Dermis blood vessel endothelial cell (primary cell): ENCODE measurements around the gene RIBC2. TPM values are rescaled to one million over a fixed set of nuclear protein-coding genes. Genes with fewer than 3 reads are reported as not detected.
A peak's percentile ranks its signal among the peaks of the same experiment; 100 is the strongest.
"Not testable (repeated sequence)": the region's sequence is repeated elsewhere in the genome, so short reads cannot be mapped to it uniquely, and the experiment has no call there.

Experiments used
- DNase-seq: peaks from one replicate; pipeline ENCODE4 v3.0.0; 2010
- total RNA-seq: library from RNA; depleted of rRNA; stranded (reverse); fragments of >200 nt; gene quantifications from 2 replicates; pipeline ENCODE4 v1.2.3, GENCODE V29; 2014

The RIBC2 gene
- total RNA-seq, 1 donor from 2014 or later, result 0.34 TPM

GRCh38 chr22:45425101-45425500 lies 11.6 kb downstream of the RIBC2 start:
- DNase-seq, result no peak

DNA sequence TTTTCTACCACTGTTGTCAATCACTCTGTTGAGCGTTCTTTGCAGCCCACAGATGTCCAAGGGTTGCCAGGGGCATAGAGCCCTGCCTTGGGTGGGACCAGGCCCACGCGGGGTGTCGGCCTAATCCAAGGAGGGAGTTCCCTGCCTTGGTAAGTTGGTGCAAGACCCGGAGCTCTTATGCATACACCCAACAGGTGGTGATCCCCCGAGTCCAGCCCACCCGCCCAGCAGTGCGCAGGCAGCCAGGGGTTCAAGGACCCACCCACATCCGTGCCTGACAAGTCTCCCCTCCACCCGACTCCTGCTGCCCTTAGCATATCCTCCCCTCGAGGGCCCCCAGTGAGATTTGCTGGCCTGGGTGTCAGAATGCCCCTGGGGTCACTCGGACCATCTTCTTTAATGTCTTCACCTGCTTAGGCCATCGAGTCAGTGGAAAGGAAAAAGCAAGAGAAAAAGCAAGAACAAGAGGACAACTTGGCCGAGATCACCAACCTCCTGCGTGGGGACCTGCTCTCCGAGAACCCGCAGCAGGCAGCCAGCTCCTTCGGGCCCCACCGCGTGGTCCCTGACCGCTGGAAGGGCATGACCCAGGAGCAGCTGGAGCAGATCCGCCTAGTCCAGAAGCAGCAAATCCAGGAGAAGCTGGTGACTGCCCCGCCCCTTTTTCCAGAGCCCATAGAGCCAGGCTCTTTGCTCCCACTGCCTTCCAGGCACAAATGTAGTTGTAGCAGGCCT lies 12.2 kb downstream of the RIBC2 start:
- no peak for DNase-seq

DNA sequence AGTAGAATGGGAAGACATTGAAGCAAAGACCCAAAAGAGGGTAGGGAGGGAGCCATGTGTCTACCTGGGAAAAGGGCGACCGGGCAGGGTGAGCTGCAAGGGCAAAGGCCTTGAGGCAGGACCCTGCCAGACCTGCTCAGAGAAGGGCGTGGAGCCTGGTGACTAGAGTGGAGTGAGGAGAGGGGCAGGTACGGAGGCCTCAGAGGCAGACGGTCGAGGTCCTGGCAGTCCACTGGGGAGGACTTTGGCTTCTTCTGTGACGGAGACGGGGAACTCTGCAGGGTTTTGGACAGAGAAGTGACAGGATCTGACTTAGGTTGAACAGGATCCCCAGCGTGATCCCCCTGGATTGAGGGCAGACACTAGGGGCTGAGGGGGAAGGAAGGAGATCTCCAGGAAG lies 12.9 kb downstream of the RIBC2 start:
- DNase-seq, result no peak

DNA sequence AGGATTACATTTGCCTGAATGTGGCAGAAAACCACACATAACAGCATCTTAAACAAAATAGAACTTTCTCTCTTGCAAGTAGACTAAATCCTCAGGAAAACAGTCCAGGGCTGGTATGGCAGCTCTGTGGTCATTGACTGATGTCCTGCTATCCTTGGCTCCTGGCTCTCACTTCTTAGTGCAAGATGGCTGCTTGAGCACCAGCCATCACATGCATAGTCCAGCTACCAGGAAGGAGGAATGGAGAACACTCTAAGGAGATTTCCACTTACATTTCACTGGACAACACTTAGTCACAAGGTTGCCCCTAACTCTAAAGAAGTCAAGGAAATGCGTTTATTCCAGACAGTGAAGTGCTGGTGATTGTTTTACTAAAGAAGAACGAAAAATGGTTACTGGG lies 13.6 kb downstream of the RIBC2 start:
- DNase-seq, result no peak

DNA sequence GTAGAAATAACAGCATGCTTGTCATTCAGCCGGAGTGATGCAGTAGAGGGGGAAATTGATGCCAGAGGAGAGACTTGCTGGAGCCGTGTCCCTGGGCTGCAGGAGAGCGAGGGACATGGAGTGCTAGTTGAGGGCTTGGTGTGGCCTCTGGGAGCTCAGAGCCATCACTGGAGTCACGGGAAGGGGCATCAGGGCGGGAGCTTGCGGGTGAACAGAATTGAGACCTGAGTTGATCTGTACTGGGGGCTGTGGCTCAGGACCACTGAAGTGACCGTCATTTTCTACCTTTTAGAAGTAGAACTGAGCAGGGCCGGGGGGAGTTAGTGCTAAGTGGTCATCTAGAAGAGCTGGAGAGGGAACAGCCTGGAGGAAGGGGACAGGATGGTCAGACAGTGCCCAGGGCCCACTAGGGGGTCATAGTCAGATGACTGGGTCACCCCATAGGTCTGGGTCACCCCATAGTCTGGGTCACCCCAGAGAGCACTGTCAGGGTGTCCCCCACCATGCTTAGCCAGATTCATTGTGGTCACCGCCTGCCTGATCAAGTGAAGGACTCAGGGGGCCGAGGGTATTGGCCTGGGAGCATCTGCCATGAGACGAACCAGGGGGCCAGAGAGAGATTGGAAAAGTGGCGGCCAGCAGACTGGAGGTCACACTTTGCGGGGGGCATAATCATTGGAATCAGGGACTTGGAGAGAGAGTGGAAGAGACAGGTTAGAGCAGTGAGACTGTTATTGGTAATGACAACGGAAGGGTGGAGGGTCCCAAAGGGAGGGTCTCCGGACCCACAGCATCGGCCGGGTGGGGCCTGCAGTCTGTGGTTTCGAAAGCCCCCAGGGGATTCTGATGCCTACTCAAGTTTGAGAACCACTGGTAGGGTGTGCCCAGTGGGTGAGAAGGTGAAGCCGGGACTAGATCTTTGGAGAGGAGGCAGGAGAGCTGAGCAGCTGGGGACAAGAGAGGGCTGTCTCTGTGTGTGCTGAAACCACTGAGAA lies 15.2 kb downstream of the RIBC2 start:
- DNase-seq, result no peak

- no peak for DNase-seq
Measured at GRCh38 chr22:45429424-45429823, 15.9 kb downstream of the RIBC2 start.

GRCh38 chr22:45429981-45430775 lies 16.7 kb downstream of the RIBC2 start:
- no peak for DNase-seq

GRCh38 chr22:45430871-45431270 lies 17.4 kb downstream of the RIBC2 start:
- no peak for DNase-seq

- no peak for DNase-seq
Measured at GRCh38 chr22:45434981-45435380, 21.5 kb downstream of the RIBC2 start.

GRCh38 chr22:45435544-45436139 lies 22.1 kb downstream of the RIBC2 start:
- peak; percentile 95 for DNase-seq

GRCh38 chr22:45436871-45437517 lies 23.5 kb downstream of the RIBC2 start:
- DNase-seq, result not testable (repeated sequence)

- no peak for DNase-seq
Measured at GRCh38 chr22:45438336-45438735, 24.8 kb downstream of the RIBC2 start.

GRCh38 chr22:45440688-45441087 lies 27.2 kb downstream of the RIBC2 start:
- not testable (repeated sequence) for DNase-seq

DNA sequence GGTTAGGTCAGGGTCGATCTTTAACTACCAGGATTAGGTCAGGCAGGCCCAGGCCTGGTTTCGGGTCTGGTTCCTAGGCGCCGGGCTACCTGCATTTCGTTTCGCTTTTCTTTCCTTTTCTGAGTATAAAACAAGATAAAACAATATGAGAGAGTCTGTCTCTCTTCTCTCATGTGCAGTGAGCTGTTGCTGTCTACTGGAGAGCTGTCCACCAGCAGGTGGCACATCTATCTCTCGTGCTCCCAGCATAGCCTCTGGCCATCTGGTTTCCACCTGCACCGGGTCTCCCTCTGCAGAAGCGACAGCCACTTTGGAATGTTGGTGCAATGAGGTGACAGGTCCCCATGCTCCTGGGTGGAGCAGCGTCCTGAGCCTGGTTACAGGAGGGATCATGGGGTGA lies 27.6 kb downstream of the RIBC2 start:
- DNase-seq, result peak; percentile 60

GRCh38 chr22:45442116-45442515 lies 28.6 kb downstream of the RIBC2 start:
- no peak for DNase-seq

- DNase-seq, result no peak
Measured at GRCh38 chr22:45444168-45444567, 30.7 kb downstream of the RIBC2 start.

- no peak for DNase-seq
Measured at GRCh38 chr22:45445031-45445710, 31.7 kb downstream of the RIBC2 start.

GRCh38 chr22:45446216-45446615 lies 32.7 kb downstream of the RIBC2 start:
- no peak for DNase-seq

GRCh38 chr22:45447596-45447995 lies 34.1 kb downstream of the RIBC2 start:
- not testable (repeated sequence) for DNase-seq

GRCh38 chr22:45448431-45448830 lies 34.9 kb downstream of the RIBC2 start:
- no peak for DNase-seq

GRCh38 chr22:45449442-45449841 lies 35.9 kb downstream of the RIBC2 start:
- DNase-seq, result not testable (repeated sequence)
